Activated CD4-positive, alpha-beta memory T cell treated with anti-CD3 and anti-CD28 coated beads for 36 hours (primary cell): ENCODE data around the gene SLC41A3. TPM values are rescaled to one million over a fixed set of nuclear protein-coding genes. Genes with fewer than 3 reads are reported as not detected.

ENCODE experiments used
- CTCF ChIA-PET: fragments of 350-600 bp; sonication (Branson Sonifier 250); formaldehyde crosslinking; loops from one replicate; lab custom pipeline; 2021; ENCODE audit warnings: antibody characterized with exemption, inconsistent platforms; lab: Charles Lee
- POLR2A ChIA-PET: fragments of 350-600 bp; sonication (Branson Sonifier 250); formaldehyde crosslinking; loops from one replicate; lab custom pipeline; 2021; ENCODE audit warnings: antibody characterized with exemption; lab: Charles Lee
- DNase-seq: peaks from one replicate; pipeline ENCODE4 v3.0.0-alpha.2; 2020
- H3K27ac Mint-ChIP-seq: one replicate; pipeline ENCODE4 v1.8.0; 2021; ENCODE audit warnings: mixed read lengths
- H3K27me3 Mint-ChIP-seq: one replicate; pipeline ENCODE4 v1.8.0; 2021; ENCODE audit warnings: mixed read lengths
- H3K36me3 Mint-ChIP-seq: one replicate; pipeline ENCODE4 v1.8.0; 2021; ENCODE audit warnings: mixed read lengths
- H3K4me1 Mint-ChIP-seq: one replicate; pipeline ENCODE4 v1.8.0; 2021; ENCODE audit warnings: low read depth, mixed read lengths
- H3K4me3 Mint-ChIP-seq: one replicate; pipeline ENCODE4 v1.8.0; 2021; ENCODE audit warnings: mild to moderate bottlenecking, mixed read lengths
- H3K9me3 Mint-ChIP-seq: one replicate; pipeline ENCODE4 v1.8.0; 2021; ENCODE audit warnings: mixed read lengths
- intact Hi-C: fragments of 100-400 bp; cut with micrococcal nuclease; formaldehyde crosslinking; loops from one replicate; pipeline ENCODE4 v1.15.1; 2023
- total RNA-seq, 2 experiments: library from RNA; stranded (reverse); gene quantifications; one replicate each; pipeline ENCODE4 v1.2.3, GENCODE V29; 2021

Gene SLC41A3
- total RNA-seq, 2 experiments from 2014 or later = 26.3 to 27.3 TPM

- H3K4me1 Mint-ChIP-seq = no peaks in the 10 kb centered on the region
- H3K9me3 Mint-ChIP-seq = no peaks in the 10 kb centered on the region
- H3K27ac Mint-ChIP-seq = no peak overlapping the region
- peaks cover 2% of the 10 kb centered on the region for H3K27me3 Mint-ChIP-seq
- ChIA-PET POLR2A (no interaction called here), CTCF (no interaction called here)
- H3K36me3 Mint-ChIP-seq = no peaks in the 10 kb centered on the region
- intact Hi-C loops = no loop called here
- DNase-seq = peak; percentile 3
- no peak overlapping the region for H3K4me3 Mint-ChIP-seq
These were observed 43.5 kb upstream of the SLC41A3 start for GRCh38 chr3:126127452-126127851.

GRCh38 chr3:126126811-126127431 lies 43.0 kb upstream of the SLC41A3 start:
- peaks cover 2% of the 10 kb centered on the region for H3K27me3 Mint-ChIP-seq
- ChIA-PET CTCF (no interaction called here), POLR2A (no interaction called here)
- peak; percentile 5 for DNase-seq
- H3K4me1 Mint-ChIP-seq = no peaks in the 10 kb centered on the region
- H3K27ac Mint-ChIP-seq = no peak overlapping the region
- no peak overlapping the region for H3K4me3 Mint-ChIP-seq
- no peaks in the 10 kb centered on the region for H3K36me3 Mint-ChIP-seq
- no peaks in the 10 kb centered on the region for H3K9me3 Mint-ChIP-seq
- intact Hi-C loops = no loop called here

DNA sequence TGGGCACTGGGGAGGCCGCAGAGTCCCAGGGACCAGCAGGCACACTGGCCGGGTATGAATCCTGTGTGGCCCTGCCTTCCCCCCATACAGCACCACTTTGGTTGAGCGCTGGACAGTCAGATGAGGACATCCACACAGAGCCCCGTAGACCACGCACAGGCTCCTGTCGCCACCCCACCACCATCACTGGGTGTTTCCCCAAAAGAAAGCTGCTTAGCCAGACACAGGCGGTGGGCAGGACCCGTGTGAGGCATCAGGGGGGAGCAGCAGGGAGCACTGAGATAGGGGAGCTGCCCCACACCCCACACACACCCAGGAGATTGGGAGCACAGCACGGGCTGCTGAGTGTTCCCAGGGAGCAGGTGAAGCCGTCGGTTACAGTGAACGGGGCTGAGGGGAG lies 42.4 kb upstream of the SLC41A3 start:
- Mint-ChIP-seq H3K4me3 (no peak overlapping the region), H3K4me1 (no peaks in the 10 kb centered on the region), H3K27ac (no peak overlapping the region), H3K27me3 (peaks cover 2% of the 10 kb centered on the region), H3K9me3 (no peaks in the 10 kb centered on the region), H3K36me3 (no peaks in the 10 kb centered on the region)
- POLR2A ChIA-PET = no interaction called here
- CTCF ChIA-PET = no interaction called here
- peak; percentile 2 for DNase-seq
- intact Hi-C loops = no loop called here

GRCh38 chr3:126125781-126126251 lies 41.9 kb upstream of the SLC41A3 start:
- intact Hi-C loops = no loop called here
- ChIA-PET POLR2A (no interaction called here), CTCF (interaction anchor here (1.4 kb wide), 1 partner anchor 8 kb away, joined by 5 read pairs; no protein-coding TSS in a partner anchor)
- Mint-ChIP-seq H3K4me3 (no peak overlapping the region), H3K4me1 (no peaks in the 10 kb centered on the region), H3K9me3 (no peaks in the 10 kb centered on the region), H3K27ac (no peak overlapping the region), H3K27me3 (peaks cover 2% of the 10 kb centered on the region), H3K36me3 (no peaks in the 10 kb centered on the region)
- peak; percentile 2 for DNase-seq

- Mint-ChIP-seq H3K4me1 (no peaks in the 10 kb centered on the region), H3K4me3 (no peak overlapping the region), H3K27me3 (peaks cover 2% of the 10 kb centered on the region), H3K27ac (no peak overlapping the region), H3K9me3 (no peaks in the 10 kb centered on the region), H3K36me3 (no peaks in the 10 kb centered on the region)
- intact Hi-C loops = no loop called here
- CTCF ChIA-PET = interaction anchor here (1.4 kb wide), 1 partner anchor 8 kb away, joined by 5 read pairs; no protein-coding TSS in a partner anchor
- peak; percentile 3 for DNase-seq
- POLR2A ChIA-PET = no interaction called here
These were observed 41.4 kb upstream of the SLC41A3 start for GRCh38 chr3:126125341-126125740.

GRCh38 chr3:126124896-126125295 lies 41.0 kb upstream of the SLC41A3 start:
- no peaks in the 10 kb centered on the region for H3K4me1 Mint-ChIP-seq
- H3K9me3 Mint-ChIP-seq = no peaks in the 10 kb centered on the region
- H3K27me3 Mint-ChIP-seq = peaks cover 2% of the 10 kb centered on the region
- POLR2A ChIA-PET = no interaction called here
- CTCF ChIA-PET = interaction anchor here (1.4 kb wide), 1 partner anchor 9 kb away, joined by 5 read pairs; no protein-coding TSS in a partner anchor
- intact Hi-C loops = no loop called here
- H3K4me3 Mint-ChIP-seq = no peak overlapping the region
- H3K27ac Mint-ChIP-seq = no peak overlapping the region
- DNase-seq = peak; percentile 3
- H3K36me3 Mint-ChIP-seq = no peaks in the 10 kb centered on the region

DNA sequence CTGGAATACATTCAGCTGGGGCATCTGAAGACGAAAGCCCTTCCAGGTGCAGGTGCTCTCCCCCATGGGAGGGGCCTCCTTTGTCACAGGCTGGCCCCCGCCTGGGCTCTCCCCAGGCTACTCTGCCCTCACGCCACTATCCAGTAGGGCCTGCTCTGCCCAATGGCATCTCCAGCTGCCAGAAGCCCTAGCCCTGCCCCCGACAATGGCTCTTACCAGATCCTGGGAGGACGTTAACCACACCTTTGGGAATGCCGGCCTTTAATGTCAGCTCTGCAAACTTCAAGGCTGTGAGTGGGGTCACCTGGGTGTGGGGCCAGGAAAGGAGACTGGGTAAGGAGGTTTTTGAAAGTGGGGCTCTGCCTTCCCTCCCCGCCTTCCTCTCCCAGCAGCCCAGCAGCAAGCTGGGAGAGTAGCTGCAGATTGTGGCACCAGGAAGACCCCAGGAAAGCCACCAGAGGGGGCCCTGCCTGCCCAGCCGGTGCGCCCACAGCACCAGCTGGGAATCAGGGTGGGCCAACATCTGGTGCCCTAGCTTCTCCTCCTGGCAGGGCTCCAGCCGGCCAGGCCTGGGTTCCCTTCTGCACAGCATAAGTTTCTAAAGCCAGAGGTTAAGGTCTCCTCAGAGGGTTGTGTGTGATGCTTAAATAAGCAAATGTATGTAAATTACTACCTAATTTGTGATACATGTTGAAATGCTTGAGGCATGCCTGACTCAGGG lies 40.4 kb upstream of the SLC41A3 start:
- CTCF ChIA-PET = interaction anchor here (1.4 kb wide), 1 partner anchor 9 kb away, joined by 5 read pairs; no protein-coding TSS in a partner anchor
- peak; percentile 4 for DNase-seq
- intact Hi-C loops = no loop called here
- H3K27ac Mint-ChIP-seq = no peak overlapping the region
- peaks cover 5% of the 10 kb centered on the region for H3K27me3 Mint-ChIP-seq
- no peaks in the 10 kb centered on the region for H3K4me1 Mint-ChIP-seq
- H3K9me3 Mint-ChIP-seq = no peaks in the 10 kb centered on the region
- no peaks in the 10 kb centered on the region for H3K36me3 Mint-ChIP-seq
- H3K4me3 Mint-ChIP-seq = no peak overlapping the region
- POLR2A ChIA-PET = no interaction called here

DNA sequence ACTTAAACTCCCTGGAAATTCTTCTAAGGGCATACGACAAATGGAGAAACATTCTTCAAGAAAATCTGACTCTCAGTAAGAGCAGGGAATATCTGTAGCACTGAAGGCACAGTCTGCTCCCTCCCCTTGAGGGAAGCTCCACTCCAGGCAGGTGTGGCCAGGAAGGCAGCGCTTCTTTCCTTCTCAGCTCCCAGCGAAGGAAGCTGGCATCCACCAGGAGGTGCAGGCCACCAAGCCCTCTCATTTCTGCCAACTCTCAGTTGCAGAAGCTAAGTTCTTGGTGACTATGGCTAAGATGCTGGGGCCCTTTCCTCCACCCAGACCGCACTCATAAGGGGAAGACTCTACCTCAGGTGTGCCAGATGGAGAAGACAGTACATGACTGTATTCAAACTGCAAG lies 37.7 kb upstream of the SLC41A3 start:
- Mint-ChIP-seq H3K4me3 (no peak overlapping the region), H3K9me3 (no peaks in the 10 kb centered on the region)
- POLR2A ChIA-PET = no interaction called here

DNA sequence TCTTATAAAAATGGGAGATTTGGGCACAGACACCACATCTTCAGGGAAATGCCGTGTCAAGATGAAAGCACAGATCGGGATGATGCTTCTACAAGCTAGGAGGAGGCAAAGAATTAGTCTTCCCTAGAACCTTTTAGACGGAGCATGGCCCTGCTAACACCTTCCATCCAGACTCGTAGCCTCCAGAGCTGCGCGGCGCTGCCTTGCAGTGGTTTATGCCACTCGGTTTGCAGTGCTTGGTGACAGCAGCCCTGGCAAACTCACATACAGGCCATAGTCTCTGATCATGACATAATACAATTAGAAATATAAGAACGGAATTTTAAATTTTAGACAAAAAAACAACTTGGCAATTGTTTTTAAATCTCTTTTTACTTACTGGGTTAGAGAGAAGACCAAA lies 37.1 kb upstream of the SLC41A3 start:
- peaks cover 9% of the 10 kb centered on the region for H3K27me3 Mint-ChIP-seq
- CTCF ChIA-PET = no interaction called here

More for the DNA sequence above, 37.7 kb upstream of the SLC41A3 start:
- no peak overlapping the region for H3K27ac Mint-ChIP-seq
- H3K27me3 Mint-ChIP-seq = peaks cover 9% of the 10 kb centered on the region
- H3K36me3 Mint-ChIP-seq = no peaks in the 10 kb centered on the region
- CTCF ChIA-PET = interaction anchor here (1.2 to 1.5 kb wide), 2 partner anchors 10 to 12 kb away, joined by 3 to 4 read pairs; no protein-coding TSS in a partner anchor
- H3K4me1 Mint-ChIP-seq = no peaks in the 10 kb centered on the region
- DNase-seq = peak; percentile 1
- intact Hi-C loops = no loop called here

DNA sequence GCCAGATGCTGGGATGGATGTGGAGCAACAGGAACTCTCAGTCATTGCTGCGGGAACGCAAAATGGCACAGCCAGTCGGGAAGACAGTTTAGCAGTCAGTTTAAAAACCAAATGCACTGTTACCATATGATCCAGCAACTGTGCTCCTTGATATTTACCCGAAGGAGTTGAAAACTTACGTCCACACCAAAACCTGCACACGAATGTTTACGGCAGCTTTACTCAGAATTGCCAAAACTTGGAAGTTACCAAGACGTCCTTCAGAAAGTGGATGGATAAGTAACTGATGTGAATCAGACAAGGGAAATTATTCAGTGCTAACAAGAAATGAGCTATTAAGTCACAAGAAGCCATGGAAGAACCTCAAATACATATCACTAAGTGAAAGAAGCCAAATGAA lies 36.1 kb upstream of the SLC41A3 start:
- intact Hi-C loops = no loop called here
- ChIA-PET POLR2A (no interaction called here), CTCF (interaction anchor here (0.9 kb wide), 1 partner anchor 12 kb away, joined by 3 read pairs; no protein-coding TSS in a partner anchor)
- no peaks in the 10 kb centered on the region for H3K9me3 Mint-ChIP-seq
- no peak overlapping the region for H3K27ac Mint-ChIP-seq
- H3K4me1 Mint-ChIP-seq = no peaks in the 10 kb centered on the region
- no peak for DNase-seq
- H3K4me3 Mint-ChIP-seq = no peak overlapping the region
- no peaks in the 10 kb centered on the region for H3K36me3 Mint-ChIP-seq
- peaks cover 9% of the 10 kb centered on the region for H3K27me3 Mint-ChIP-seq

More for the DNA sequence above, 37.1 kb upstream of the SLC41A3 start:
- intact Hi-C loops = no loop called here
- no peaks in the 10 kb centered on the region for H3K36me3 Mint-ChIP-seq
- no peak for DNase-seq
- POLR2A ChIA-PET = no interaction called here
- H3K27ac Mint-ChIP-seq = no peak overlapping the region
- H3K9me3 Mint-ChIP-seq = no peaks in the 10 kb centered on the region
- no peak overlapping the region for H3K4me3 Mint-ChIP-seq
- no peaks in the 10 kb centered on the region for H3K4me1 Mint-ChIP-seq

DNA sequence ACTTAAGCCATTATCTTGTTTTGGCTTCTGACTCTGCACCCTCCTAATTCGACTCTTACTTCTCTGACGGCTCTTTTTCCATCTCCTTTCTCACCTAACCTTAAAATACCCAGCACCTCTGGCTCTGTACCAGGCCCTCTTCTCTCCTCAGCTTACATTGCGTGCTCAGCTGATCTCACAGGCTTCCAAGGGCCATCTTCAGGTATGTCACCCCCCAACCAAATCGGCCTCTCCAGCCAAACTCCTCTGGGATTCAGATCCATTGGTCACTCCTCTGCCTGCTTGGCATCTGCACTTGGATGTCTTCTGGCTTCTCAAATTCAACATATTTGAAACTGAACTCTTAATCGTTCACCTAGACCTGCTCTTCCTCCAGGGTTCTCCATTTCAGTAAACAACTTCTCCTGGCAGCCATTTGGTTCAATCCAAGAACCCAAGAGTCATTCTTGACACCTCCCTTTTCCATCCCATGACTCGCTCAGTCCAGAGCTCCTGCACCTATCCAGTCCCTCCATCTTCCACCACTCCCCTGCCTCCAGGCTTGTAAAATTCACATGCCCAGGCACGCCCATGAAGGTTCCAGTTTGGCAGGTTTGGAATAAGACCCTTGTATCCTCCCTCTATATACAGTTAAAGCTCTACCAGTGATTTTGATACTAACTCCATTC lies 35.2 kb upstream of the SLC41A3 start:
- ChIA-PET POLR2A (no interaction called here), CTCF (interaction anchor here (0.9 to 1.5 kb wide), 2 partner anchors 13 to 15 kb away, joined by 3 to 4 read pairs; no protein-coding TSS in a partner anchor)
- no peak for DNase-seq
- intact Hi-C loops = no loop called here
- Mint-ChIP-seq H3K27ac (no peak overlapping the region), H3K27me3 (peaks cover 9% of the 10 kb centered on the region), H3K4me1 (no peaks in the 10 kb centered on the region), H3K4me3 (no peak overlapping the region), H3K9me3 (no peaks in the 10 kb centered on the region), H3K36me3 (no peaks in the 10 kb centered on the region)

- peak; percentile 2 for DNase-seq
- no peaks in the 10 kb centered on the region for H3K36me3 Mint-ChIP-seq
- no peaks in the 10 kb centered on the region for H3K4me1 Mint-ChIP-seq
- ChIA-PET POLR2A (no interaction called here), CTCF (interaction anchor here (1.5 kb wide), 1 partner anchor 16 kb away, joined by 4 read pairs; no protein-coding TSS in a partner anchor)
- no peak overlapping the region for H3K4me3 Mint-ChIP-seq
- H3K9me3 Mint-ChIP-seq = no peaks in the 10 kb centered on the region
- peaks cover 9% of the 10 kb centered on the region for H3K27me3 Mint-ChIP-seq
- H3K27ac Mint-ChIP-seq = no peak overlapping the region
- intact Hi-C loops = no loop called here
These were observed 34.7 kb upstream of the SLC41A3 start for GRCh38 chr3:126118591-126118990.
